Measurements from ENCODE around the gene CBLC.

GRCh38 chr19:44803442-44804428, 26.0 kb downstream of the CBLC start:
- no peak for TF ChIP-seq YY1 (IDR thresholded peaks at IDR 0.05; ENCODE audit: insufficient read depth, insufficient read length)
- no peak for TF ChIP-seq SUZ12 (IDR thresholded peaks at IDR 0.05; ENCODE audit: extremely low read depth, insufficient read depth, insufficient read length)

Measured in NT2/D1 (cell line).